Stimulated activated CD4-positive, alpha-beta T cell treated with anti-CD3 and anti-CD28 coated beads, Interleukin-4, amount 100 ng/mL, for 24 hours (primary cell): ENCODE measurements around the gene TDRD9.

Experiments
- DNase-seq: peaks from one replicate; pipeline ENCODE4 v3.0.0-alpha.2; 2020

TDRD9 gene

GRCh38 chr14:104094056-104094708 lies 165.9 kb downstream of the TDRD9 start:
- no peak for DNase-seq

DNA sequence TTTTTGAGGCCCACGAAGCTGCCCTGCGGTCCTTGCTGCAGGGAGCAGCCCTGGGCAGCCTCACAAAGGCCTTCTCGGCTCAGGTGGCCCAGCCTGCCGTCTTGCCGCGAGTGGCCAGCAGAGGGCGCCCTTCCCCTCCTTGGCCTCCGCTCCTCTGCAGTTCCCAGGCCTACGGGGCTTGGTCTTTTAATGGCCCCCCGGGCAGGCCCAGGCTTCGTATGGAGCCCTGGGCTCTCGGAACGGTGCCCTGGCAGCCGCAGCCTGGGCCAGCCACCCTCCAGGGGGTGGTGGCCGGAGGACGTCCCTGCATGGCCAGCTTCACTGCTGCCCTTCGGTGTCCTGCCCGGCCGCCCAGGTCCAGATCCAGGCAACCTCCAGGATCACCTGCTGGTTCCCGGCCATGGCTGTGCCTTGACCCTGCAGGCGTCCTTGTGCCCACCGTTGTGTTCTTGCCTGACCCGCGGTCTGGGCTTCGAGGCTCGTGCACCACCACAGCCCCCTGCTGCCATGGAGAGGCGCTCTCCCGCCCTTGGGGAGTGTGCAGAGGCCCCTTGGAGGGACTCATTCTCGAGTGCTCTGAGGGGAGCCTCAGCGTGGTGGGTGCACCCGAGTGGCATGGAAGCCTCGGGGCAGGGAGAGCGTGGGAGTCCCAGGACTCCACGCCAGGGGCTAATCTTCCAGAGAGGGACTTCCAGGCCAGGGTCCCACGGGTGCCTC lies 166.6 kb downstream of the TDRD9 start:
- DNase-seq, result peak; percentile 76

GRCh38 chr14:104095426-104096310 lies 167.4 kb downstream of the TDRD9 start:
- DNase-seq, result no peak

DNA sequence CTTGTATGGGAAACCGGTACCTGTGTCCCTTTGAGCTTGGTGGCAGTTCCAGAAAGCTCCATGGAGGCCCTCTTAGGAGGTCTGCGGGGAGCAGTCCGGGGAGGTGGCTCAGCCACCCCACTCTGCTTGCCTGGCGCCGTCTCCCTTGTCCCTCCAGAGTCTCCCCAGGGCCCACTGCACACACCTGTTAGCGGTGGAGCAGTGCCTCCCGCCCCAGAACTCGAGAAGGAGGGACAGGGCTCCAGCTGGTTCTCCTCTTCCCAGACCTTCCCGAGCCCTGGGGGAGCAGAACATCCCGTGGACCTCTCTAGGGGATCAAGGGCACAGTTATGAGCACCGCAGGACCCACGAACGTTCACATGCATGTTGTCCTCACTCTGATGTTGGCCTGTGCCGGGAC lies 168.1 kb downstream of the TDRD9 start:
- no peak for DNase-seq

DNA sequence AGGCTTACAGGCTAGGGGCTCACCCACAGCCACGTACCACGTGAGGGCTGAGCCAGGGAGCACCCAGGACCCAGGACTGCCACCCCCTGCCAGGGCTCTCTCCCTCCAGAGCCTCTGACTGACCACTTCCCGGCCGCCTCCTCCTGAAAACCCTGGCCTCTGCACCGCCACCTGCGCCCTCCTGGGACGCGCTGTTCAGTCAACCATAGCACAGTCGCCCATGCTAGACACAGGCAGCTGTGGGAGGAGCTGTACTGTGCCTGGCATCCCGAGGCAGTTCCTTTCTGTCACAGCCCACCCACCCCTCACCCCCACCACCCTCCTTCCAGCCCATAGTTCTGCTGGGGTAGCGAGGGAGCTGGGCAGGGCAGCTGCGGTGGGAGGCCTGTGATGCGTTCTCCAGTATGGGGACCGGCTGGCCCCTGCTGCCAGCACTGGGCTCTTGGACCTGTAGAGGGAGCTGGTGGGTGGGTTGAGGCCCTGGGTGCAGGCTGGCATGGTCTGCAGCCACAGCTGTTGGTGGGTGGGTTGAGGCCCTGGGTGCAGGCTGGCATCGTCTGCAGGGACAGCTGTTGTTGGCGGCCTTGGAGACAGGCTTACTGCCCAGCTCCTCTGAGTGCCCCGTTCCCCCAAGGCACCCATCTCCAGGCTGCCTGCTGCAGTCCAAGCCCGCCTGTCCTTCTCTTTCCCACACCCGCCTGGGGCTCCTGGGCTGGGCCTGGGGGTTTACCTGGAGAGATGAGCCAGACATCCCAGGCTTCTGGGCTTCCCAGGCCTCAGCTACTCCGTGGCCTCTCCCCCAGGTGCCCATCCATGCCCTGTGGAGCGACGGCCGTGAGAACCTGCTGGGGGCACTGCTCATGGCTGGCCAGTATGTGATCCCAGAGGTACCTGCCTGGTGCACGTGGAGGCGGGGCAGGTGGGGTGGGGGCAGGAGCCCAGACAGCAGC lies 168.8 kb downstream of the TDRD9 start:
- DNase-seq, result no peak

DNA sequence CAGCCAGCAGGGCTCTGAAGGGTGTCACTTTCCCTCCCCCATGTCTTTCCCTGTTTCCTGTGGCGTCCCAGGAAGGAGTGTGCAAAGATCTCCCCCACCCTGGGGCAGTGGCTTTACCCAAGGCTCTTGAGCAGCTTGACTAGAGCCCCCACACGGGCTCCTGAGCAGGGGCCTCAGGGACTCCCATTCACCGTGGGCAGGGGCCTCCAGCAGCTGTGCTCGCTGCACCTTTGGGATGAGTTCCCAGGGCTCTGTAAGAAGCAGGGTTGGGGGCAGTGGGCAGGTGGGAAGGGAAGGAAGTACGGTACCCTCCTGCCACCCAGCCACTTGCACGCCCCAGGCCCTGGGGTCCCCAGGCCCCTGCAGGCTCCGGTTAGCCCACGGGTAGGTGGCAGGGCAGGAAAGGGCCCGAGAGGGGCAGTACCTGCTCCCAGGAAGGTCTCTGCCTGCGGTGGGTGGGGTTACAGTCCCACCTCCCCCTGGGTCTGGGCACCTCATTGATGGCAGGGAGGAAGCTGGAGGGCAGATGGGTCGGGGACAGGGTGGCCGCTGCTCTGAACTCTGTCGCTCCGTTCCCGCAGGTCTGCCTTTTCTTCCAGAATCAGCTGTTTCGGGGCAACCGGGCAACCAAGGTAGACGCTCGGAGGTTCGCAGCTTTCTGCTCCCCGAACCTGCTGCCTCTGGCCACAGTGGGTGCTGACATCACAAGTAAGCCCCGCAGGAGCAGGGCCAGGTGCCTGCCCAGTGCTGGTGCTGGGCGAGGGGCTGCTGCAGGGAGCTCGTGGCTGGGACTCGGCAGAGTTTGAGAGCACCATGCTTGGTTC lies 170.2 kb downstream of the TDRD9 start:
- no peak for DNase-seq

GRCh38 chr14:104099096-104100041 lies 171.1 kb downstream of the TDRD9 start:
- DNase-seq, result no peak

DNA sequence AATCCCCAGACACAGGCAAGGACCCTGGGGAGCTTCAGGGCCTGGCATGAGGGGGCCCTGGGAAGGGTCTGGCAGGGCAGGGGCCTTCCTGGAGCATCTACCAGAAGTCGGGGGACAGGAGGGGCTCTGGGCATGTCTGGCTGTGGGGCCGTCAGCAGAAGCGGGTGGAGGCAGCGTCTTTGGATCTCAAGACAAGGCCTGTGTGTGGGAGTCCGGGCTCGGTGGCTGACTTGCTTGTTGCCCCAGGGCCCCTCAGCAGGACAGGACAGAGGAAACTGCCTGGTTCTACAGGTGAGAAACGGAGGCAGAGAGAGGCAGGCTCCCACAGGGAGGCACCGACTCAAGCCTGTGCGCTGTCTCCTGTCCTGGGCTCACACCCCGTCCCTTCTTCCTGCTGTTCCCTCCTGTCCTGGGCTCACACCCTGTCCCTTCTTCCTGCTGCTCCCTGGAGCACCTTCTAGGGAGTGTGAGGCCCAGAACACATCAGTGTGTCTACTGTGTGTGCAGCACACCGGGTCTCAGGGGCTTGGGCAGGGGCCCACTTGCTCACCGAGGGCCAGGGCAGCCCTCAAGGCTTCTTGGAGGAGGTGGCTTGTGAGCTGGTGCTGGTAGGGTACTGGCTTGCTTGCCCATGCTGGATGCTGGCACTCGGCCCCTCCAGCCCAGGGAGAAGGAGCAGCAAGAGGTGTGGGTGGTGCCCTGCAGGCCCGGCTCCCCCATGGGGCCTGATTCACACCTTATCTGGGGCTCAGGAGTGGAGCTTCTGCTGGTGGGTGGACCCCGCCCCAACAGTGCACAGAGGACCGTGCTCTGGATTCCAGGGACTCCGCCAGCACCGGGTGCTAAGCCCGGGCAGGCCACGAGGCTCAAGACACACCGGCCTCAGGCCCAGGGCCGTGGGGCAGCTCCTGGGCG lies 172.2 kb downstream of the TDRD9 start:
- DNase-seq, result no peak

GRCh38 chr14:104101086-104101621 lies 172.9 kb downstream of the TDRD9 start:
- DNase-seq, result no peak

DNA sequence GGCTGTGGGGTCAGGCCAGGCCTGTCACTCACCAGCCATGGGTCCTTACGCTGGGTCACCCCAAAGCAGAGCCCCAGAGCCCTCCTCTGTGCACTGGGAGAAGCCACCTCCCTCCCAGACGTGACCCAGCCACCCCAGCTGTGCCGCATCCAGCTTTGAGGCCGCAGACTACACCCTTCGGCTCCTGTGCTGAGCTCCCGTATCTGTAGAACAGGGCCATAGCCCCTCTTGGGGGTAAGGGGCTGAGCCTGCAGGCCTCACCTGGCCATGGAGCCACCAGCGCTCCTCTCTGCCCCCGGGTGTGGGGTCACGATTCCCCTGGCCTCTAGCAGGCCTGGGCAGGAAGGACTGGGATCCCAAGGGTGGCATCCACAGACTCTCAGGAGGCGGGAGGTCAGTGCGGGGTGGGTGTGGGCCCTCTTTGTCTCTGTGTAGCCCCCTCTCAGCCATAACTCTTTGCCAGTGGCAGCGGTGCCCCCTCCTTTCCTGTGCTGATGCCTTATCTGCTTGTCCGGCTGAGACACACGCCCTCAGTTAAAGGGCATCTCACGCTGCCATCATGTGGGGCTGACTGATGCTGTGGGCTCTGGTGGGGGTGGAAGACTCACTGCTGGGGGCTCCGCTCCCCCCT lies 173.5 kb downstream of the TDRD9 start:
- no peak for DNase-seq
